HEK293T (cell line): ENCODE data around the gene LPO.

ENCODE experiments used
- FOXM1 ChIP-seq: fragments of 450-650 bp; IDR thresholded peaks from 2 replicates; pipeline ENCODE4 v1.6.1; 2017; ENCODE audit warnings: mild to moderate bottlenecking, borderline replicate concordance
- TARDBP ChIP-seq: fragments of 450-650 bp; IDR thresholded peaks from 2 replicates; pipeline ENCODE4 v1.6.1; 2016

DNA sequence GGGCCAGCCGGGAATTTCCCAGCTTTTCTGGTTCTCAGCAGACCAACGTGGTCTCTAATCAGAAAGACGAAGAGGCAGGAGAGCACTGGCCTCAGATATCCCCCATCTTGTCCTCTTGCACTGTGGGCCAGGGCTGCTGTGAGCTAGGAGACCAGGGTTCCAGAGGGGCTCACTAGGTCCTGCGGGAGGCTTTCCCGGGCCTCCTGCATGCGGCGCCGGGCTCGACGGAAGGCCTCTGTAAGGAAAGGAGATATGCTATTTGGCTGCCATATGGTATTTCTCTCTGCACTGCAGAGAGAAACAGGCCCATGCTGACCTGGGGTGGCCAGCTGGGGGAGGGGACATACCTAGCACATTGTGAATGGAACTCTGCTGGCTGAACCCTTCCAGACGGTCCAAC, 32.4 kb upstream of the LPO start:
- TF ChIP-seq TARDBP (no peak), FOXM1 (no peak)
